IPS-NIHi11 (cell line): ENCODE data around the gene WDR90.
A peak's percentile ranks its signal among the peaks of the same experiment; 100 is the strongest.

Experiments
- DNase-seq: peaks from one replicate; pipeline ENCODE4 v3.0.0; 2012; ENCODE audit warnings: mixed read lengths, low spot score

WDR90 gene

GRCh38 chr16:648781-649589, at the start of gene WDR90:
Gene WDR90 (plus strand): TSS chr16:649365. CDS start chr16:649417, 52 bp downstream.
- peak; percentile 100 for DNase-seq

- DNase-seq = peak; percentile 76
Observed at GRCh38 chr16:600781-601180, 48.4 kb upstream of the WDR90 start.

GRCh38 chr16:603933-604332, 45.2 kb upstream of the WDR90 start:
- DNase-seq = no peak

- no peak for DNase-seq
Observed at GRCh38 chr16:606656-607307, 42.4 kb upstream of the WDR90 start.

- no peak for DNase-seq
Observed at GRCh38 chr16:608019-608418, 41.1 kb upstream of the WDR90 start.

GRCh38 chr16:609316-609715, 39.8 kb upstream of the WDR90 start:
- DNase-seq = no peak

GRCh38 chr16:609984-610383, 39.2 kb upstream of the WDR90 start:
- DNase-seq = no peak

GRCh38 chr16:610513-611381, 38.4 kb upstream of the WDR90 start:
- DNase-seq = peak; percentile 93

- DNase-seq = no peak
Observed at GRCh38 chr16:615122-615521, 34.0 kb upstream of the WDR90 start.

GRCh38 chr16:616733-617586, 32.2 kb upstream of the WDR90 start:
- no peak for DNase-seq

- DNase-seq = no peak
Observed at GRCh38 chr16:617855-618254, 31.3 kb upstream of the WDR90 start.

GRCh38 chr16:619476-620100, 29.6 kb upstream of the WDR90 start:
- no peak for DNase-seq

- no peak for DNase-seq
Observed at GRCh38 chr16:620700-621525, 28.3 kb upstream of the WDR90 start.

GRCh38 chr16:621526-622105, 27.5 kb upstream of the WDR90 start:
- DNase-seq = no peak

GRCh38 chr16:622920-623280, 26.3 kb upstream of the WDR90 start:
- DNase-seq = no peak

- DNase-seq = no peak
Observed at GRCh38 chr16:624526-625070, 24.6 kb upstream of the WDR90 start.

GRCh38 chr16:625117-625976, 23.8 kb upstream of the WDR90 start:
- no peak for DNase-seq

- no peak for DNase-seq
Observed at GRCh38 chr16:625977-626765, 23.0 kb upstream of the WDR90 start.
